Liver (tissue), 9 donors: ENCODE results near the gene VPS26B. TPM values are rescaled to one million over a fixed set of nuclear protein-coding genes. Genes with fewer than 3 reads are reported as not detected.

Source experiments
- DNase-seq: peaks from one replicate; pipeline ENCODE4 v3.0.0-alpha.2; 2017; ENCODE audit warnings: low spot score
- H3K27ac ChIP-seq, 2 donors: one replicate each; pipeline ENCODE4 v1.7.0; 2013; ENCODE audit warnings: inconsistent platforms in 2 of 2, low read length in 2 of 2, control low read depth in 1 of 2, low read depth in 1 of 2, mild to moderate bottlenecking in 1 of 2
- H3K27me3 ChIP-seq, 4 donors: one replicate each; pipeline versions ENCODE4 v1.6.1 to v1.7.0; 2013; ENCODE audit warnings: low read length in 3 of 4, inconsistent platforms in 1 of 4, mild to moderate bottlenecking in 1 of 4, moderate library complexity in 1 of 4; ENCODE audit not compliant: control insufficient read depth in 4 of 4, insufficient read depth in 4 of 4
- H3K36me3 ChIP-seq, 4 donors: one replicate each; pipeline versions ENCODE4 v1.6.1 to v1.7.0; 2013; ENCODE audit warnings: low read length in 3 of 4, mild to moderate bottlenecking in 3 of 4, low read depth in 1 of 4, moderate library complexity in 1 of 4; ENCODE audit not compliant: control insufficient read depth in 4 of 4, insufficient read depth in 3 of 4
- H3K4me1 ChIP-seq, 4 donors: one replicate each; pipeline versions ENCODE4 v1.6.1 to v1.7.0; 2013; ENCODE audit warnings: low read length in 3 of 4, mild to moderate bottlenecking in 3 of 4, moderate library complexity in 1 of 4; ENCODE audit not compliant: control insufficient read depth in 4 of 4, insufficient read depth in 4 of 4
- H3K4me3 ChIP-seq, 3 donors: one replicate each; pipeline versions ENCODE4 v1.6.1 to v1.7.0; 2013; ENCODE audit warnings: low read length in 3 of 3, control low read depth in 1 of 3, low read depth in 1 of 3, mild to moderate bottlenecking in 1 of 3
- H3K9ac ChIP-seq, 2 donors: one replicate each; pipeline ENCODE4 v1.7.0; 2013; ENCODE audit warnings: low read length in 2 of 2, mild to moderate bottlenecking in 2 of 2, moderate library complexity in 2 of 2, control low read depth in 1 of 2, low read depth in 1 of 2
- H3K9me3 ChIP-seq, 4 donors: one replicate each; pipeline versions ENCODE4 v1.6.1 to v1.7.0; 2013; ENCODE audit warnings: low read length in 3 of 4; ENCODE audit not compliant: control insufficient read depth in 4 of 4
- EGR1 ChIP-seq, 2 donors: IDR thresholded peaks; 2 replicates each; pipeline ENCODE4 v1.6.1; 2016 to 2018; ENCODE audit warnings: antibody characterized with exemption in 2 of 2, low read depth in 2 of 2
- FOXA1 ChIP-seq: IDR thresholded peaks from 2 replicates; pipeline ENCODE4 v1.6.1; 2016; ENCODE audit warnings: antibody characterized with exemption
- FOXA2 ChIP-seq: IDR thresholded peaks from 2 replicates; pipeline ENCODE4 v1.6.1; 2016; ENCODE audit warnings: antibody characterized with exemption
- GABPA ChIP-seq, 2 donors: IDR thresholded peaks in 1 of 2; conservative IDR thresholded peaks in 1 of 2; 2 replicates each; pipeline ENCODE4 v1.6.1; 2016; ENCODE audit warnings: antibody characterized with exemption in 2 of 2, mild to moderate bottlenecking in 1 of 2, moderate library complexity in 1 of 2
- HNF4A ChIP-seq, 2 donors: conservative IDR thresholded peaks; 2 replicates each; pipeline ENCODE4 v1.6.1; 2016; ENCODE audit warnings: antibody characterized with exemption in 2 of 2, mild to moderate bottlenecking in 2 of 2
- HNF4G ChIP-seq: IDR thresholded peaks from 2 replicates; pipeline ENCODE4 v1.6.1; 2016; ENCODE audit warnings: antibody characterized with exemption
- JUND ChIP-seq, 2 donors: IDR thresholded peaks; 2 replicates each; pipeline ENCODE4 v1.6.1; 2016; ENCODE audit warnings: antibody characterized with exemption in 2 of 2
- NR2F2 ChIP-seq: IDR thresholded peaks from 2 replicates; pipeline ENCODE4 v1.6.1; 2016; ENCODE audit warnings: antibody characterized with exemption
- RAD21 ChIP-seq, 2 donors: IDR thresholded peaks; 2 replicates each; pipeline ENCODE4 v1.6.1; 2016; ENCODE audit warnings: antibody characterized with exemption in 2 of 2, mild to moderate bottlenecking in 2 of 2
- RXRA ChIP-seq, 2 donors: IDR thresholded peaks; 2 replicates each; pipeline ENCODE4 v1.6.1; 2017 to 2018; ENCODE audit warnings: antibody characterized with exemption in 2 of 2, mild to moderate bottlenecking in 1 of 2
- YY1 ChIP-seq: IDR thresholded peaks from 2 replicates; pipeline ENCODE4 v1.6.1; 2016; ENCODE audit warnings: antibody characterized with exemption, mild to moderate bottlenecking
- WGBS: extraction: QIAGEN DNeasy Blood & Tissue Kit; methylation state at CpG from one replicate; pipeline ENCODE4 v1.1.7; 2013; 5-methylcytosine and 5-hydroxymethylcytosine counted together
- polyA plus RNA-seq, 2 donors: library from polyadenylated mRNA; stranded (reverse) in 1 of 2; unstranded in 1 of 2; fragments of 200-250 nt in 1 of 2; fragments of >200 nt in 1 of 2; fragmentation: Nextera tagmentation in 1 of 2; extraction: Ambion mirVana in 1 of 2; gene quantifications; one replicate each; pipeline versions ENCODE4 v1.2.1 to v1.2.3, GENCODE V29; 2013 to 2015
- total RNA-seq, 2 donors: library from RNA; depleted of rRNA; stranded (reverse); fragments of >200 nt; gene quantifications; one replicate each; pipeline ENCODE4 v1.2.3, GENCODE V29; 2014
- TF ChIP-seq, protein P1 (sequence below): fragments of 150-350 bp; IDR thresholded peaks from 2 replicates; pipeline ENCODE4 v1.5.1; 2017; ENCODE audit warnings: improper control_type of control experiment, low read depth, low read length; ENCODE audit not compliant: missing input control
- TF ChIP-seq, protein P2 (sequence below): IDR thresholded peaks from 2 replicates; pipeline ENCODE4 v1.6.1; 2016; ENCODE audit warnings: antibody characterized with exemption, mild to moderate bottlenecking
- TF ChIP-seq, protein P3 (sequence below): IDR thresholded peaks from 2 replicates; pipeline ENCODE4 v1.6.1; 2016; ENCODE audit warnings: antibody characterized with exemption
- TF ChIP-seq, protein P4 (sequence below): IDR thresholded peaks from 2 replicates; pipeline ENCODE4 v1.6.1; 2016; ENCODE audit warnings: antibody characterized with exemption
- donor health status: healthy.
- donor health status: healthy.
- donor health status: healthy.
- donor health status: healthy.
- donor health status: healthy.

Gene VPS26B
- total and polyA plus RNA-seq, 4 donors = 12.6 to 35.0 (median 20.2) TPM

DNA sequence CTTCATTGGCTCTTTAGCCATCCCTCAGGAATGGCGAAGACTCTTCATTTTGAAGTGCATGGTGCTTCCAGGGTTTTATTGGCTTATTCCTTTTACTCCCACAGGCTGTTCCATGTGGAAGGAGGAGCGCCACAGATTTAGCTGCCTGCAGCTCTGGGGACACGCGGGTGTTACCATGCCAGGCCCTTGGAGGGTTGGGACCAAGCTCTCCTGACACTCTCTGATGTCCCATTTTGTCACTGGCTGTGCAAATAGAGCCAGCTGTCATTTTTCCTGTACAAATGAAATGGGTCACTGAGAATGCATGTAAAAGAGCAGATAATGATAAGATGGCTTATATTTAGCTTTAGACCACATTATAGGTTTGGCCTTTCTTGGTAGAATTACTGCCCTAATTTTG is 19.4 kb downstream of the VPS26B start:
- Histone ChIP-seq H3K4me1 (no peaks in the 10 kb centered on the region), H3K27ac (no peak overlapping the region), H3K9me3 (no peaks in the 10 kb centered on the region), H3K9ac (no peak overlapping the region), H3K4me3 (no peak overlapping the region), H3K36me3 (peaks cover 3 to 83% (median 43%) of the 10 kb centered on the region in 4 donors), H3K27me3 (no peaks in the 10 kb centered on the region)
- 97% methylated on average over 4 of the region's 4 CpGs for WGBS
- TF ChIP-seq GABPA (IDR thresholded peaks at IDR 0.05 in 1 of 2, conservative IDR thresholded peaks at IDR 0.05 in 1 of 2) (no peak), HNF4G (no peak), RXRA (IDR thresholded peaks at IDR 0.05) (no peak), RAD21 (IDR thresholded peaks at IDR 0.05) (no peak), HNF4A (conservative IDR thresholded peaks at IDR 0.05) (no peak), FOXA2 (no peak), EGR1 (IDR thresholded peaks at IDR 0.05; ENCODE audit: low read depth in 2 of 2) (no peak), FOXA1 (no peak), YY1 (no peak), JUND (IDR thresholded peaks at IDR 0.05) (no peak)
- TF ChIP-seq, protein P1, sequence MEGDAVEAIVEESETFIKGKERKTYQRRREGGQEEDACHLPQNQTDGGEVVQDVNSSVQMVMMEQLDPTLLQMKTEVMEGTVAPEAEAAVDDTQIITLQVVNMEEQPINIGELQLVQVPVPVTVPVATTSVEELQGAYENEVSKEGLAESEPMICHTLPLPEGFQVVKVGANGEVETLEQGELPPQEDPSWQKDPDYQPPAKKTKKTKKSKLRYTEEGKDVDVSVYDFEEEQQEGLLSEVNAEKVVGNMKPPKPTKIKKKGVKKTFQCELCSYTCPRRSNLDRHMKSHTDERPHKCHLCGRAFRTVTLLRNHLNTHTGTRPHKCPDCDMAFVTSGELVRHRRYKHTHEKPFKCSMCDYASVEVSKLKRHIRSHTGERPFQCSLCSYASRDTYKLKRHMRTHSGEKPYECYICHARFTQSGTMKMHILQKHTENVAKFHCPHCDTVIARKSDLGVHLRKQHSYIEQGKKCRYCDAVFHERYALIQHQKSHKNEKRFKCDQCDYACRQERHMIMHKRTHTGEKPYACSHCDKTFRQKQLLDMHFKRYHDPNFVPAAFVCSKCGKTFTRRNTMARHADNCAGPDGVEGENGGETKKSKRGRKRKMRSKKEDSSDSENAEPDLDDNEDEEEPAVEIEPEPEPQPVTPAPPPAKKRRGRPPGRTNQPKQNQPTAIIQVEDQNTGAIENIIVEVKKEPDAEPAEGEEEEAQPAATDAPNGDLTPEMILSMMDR = no peak
- TF ChIP-seq, protein P2, sequence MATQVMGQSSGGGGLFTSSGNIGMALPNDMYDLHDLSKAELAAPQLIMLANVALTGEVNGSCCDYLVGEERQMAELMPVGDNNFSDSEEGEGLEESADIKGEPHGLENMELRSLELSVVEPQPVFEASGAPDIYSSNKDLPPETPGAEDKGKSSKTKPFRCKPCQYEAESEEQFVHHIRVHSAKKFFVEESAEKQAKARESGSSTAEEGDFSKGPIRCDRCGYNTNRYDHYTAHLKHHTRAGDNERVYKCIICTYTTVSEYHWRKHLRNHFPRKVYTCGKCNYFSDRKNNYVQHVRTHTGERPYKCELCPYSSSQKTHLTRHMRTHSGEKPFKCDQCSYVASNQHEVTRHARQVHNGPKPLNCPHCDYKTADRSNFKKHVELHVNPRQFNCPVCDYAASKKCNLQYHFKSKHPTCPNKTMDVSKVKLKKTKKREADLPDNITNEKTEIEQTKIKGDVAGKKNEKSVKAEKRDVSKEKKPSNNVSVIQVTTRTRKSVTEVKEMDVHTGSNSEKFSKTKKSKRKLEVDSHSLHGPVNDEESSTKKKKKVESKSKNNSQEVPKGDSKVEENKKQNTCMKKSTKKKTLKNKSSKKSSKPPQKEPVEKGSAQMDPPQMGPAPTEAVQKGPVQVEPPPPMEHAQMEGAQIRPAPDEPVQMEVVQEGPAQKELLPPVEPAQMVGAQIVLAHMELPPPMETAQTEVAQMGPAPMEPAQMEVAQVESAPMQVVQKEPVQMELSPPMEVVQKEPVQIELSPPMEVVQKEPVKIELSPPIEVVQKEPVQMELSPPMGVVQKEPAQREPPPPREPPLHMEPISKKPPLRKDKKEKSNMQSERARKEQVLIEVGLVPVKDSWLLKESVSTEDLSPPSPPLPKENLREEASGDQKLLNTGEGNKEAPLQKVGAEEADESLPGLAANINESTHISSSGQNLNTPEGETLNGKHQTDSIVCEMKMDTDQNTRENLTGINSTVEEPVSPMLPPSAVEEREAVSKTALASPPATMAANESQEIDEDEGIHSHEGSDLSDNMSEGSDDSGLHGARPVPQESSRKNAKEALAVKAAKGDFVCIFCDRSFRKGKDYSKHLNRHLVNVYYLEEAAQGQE = no peak
- TF ChIP-seq, protein P3, sequence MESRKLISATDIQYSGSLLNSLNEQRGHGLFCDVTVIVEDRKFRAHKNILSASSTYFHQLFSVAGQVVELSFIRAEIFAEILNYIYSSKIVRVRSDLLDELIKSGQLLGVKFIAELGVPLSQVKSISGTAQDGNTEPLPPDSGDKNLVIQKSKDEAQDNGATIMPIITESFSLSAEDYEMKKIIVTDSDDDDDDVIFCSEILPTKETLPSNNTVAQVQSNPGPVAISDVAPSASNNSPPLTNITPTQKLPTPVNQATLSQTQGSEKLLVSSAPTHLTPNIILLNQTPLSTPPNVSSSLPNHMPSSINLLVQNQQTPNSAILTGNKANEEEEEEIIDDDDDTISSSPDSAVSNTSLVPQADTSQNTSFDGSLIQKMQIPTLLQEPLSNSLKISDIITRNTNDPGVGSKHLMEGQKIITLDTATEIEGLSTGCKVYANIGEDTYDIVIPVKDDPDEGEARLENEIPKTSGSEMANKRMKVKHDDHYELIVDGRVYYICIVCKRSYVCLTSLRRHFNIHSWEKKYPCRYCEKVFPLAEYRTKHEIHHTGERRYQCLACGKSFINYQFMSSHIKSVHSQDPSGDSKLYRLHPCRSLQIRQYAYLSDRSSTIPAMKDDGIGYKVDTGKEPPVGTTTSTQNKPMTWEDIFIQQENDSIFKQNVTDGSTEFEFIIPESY = no peak
- DNase-seq = no peak

DNA sequence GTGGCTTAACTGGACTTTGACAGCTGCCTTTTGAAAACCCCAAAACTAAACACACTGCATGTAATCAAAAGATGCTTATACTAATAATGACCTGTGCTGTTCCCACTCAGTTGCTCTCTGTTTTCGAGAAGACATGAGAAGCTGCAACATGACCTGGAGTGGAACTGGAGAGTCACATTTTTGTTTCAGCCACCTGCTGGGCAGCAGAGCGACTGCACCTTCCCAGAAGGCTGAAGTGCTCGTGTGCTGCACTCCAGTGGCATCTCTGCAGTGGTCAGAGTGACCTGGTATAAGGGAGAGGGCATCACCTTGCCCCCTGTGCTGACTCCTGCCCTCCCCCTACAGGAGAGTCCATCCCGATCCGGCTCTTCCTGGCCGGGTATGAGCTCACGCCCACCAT is 20.1 kb downstream of the VPS26B start:
- WGBS = 57% methylated on average over 7 of the region's 7 CpGs
- Histone ChIP-seq H3K4me3 (no peak overlapping the region), H3K4me1 (no peaks in the 10 kb centered on the region), H3K9me3 (no peaks in the 10 kb centered on the region), H3K27ac (no peak overlapping the region), H3K36me3 (peaks cover 3 to 80% (median 49%) of the 10 kb centered on the region in 4 donors), H3K9ac (no peak overlapping the region), H3K27me3 (no peaks in the 10 kb centered on the region)
- no peak for DNase-seq
- TF ChIP-seq FOXA1 (no peak), RAD21 (IDR thresholded peaks at IDR 0.05) (peak; percentile 63 to 80), RXRA (IDR thresholded peaks at IDR 0.05) (peak in 1 of 2 donors; percentile 24), JUND (IDR thresholded peaks at IDR 0.05) (no peak), NR2F2 (no peak), HNF4G (no peak), FOXA2 (no peak)
- TF ChIP-seq, protein P1 = peak; percentile 63
- TF ChIP-seq, protein P4, sequence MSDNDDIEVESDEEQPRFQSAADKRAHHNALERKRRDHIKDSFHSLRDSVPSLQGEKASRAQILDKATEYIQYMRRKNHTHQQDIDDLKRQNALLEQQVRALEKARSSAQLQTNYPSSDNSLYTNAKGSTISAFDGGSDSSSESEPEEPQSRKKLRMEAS = no peak
